Activated CD8-positive, alpha-beta memory T cell treated with anti-CD3 and anti-CD28 coated beads, Interleukin-2, amount 50 U/mL, for 1 hour (primary cell): ENCODE data around the gene AMZ2.

ENCODE experiments used
- DNase-seq: peaks from one replicate; pipeline ENCODE4 v3.0.0-alpha.2; 2020; ENCODE audit errors: extremely low read depth

The AMZ2 gene

DNA sequence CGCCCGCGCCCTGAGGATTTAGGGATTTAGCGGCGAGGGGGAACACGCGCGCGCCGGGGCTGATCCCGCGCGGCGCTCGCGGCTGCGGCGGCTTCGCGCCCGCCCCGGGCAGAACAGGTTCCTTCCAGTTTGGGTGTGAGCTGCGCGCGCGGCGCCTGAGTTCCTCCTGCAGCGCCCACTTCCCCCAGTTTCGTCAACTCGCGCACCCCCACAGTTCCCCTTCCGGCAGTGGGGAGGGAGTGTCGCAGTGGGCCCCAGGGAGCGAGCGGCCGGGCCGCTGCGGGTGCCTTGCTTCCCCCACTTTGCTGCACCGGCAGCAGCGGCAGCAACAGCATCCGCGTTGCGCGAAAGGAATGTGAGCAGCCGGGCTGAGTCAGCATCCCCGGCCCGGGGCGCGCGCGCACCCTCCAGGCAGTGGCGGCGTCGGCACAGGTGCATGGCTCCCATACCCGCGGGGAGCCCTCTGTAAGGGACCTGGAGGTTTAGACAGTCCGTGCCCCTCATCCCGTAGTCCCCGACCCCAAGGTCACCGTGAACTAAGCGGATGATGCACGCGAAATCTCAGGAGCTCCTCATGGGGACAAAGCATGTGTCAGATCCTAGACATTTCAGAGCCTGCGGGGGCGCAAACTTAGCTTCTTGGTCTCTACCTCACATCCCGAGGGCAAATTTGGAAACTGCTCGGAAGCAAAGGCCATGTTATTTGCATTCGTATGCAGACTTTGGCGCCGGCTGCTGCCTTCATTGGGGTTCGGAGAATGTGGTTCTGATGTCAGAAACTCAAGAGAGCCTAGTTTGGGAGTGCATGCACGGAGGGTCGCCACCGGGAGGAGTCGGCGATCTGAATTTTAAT is 44.2 kb downstream of the AMZ2 start:
- DNase-seq = peak; percentile 82

DNA sequence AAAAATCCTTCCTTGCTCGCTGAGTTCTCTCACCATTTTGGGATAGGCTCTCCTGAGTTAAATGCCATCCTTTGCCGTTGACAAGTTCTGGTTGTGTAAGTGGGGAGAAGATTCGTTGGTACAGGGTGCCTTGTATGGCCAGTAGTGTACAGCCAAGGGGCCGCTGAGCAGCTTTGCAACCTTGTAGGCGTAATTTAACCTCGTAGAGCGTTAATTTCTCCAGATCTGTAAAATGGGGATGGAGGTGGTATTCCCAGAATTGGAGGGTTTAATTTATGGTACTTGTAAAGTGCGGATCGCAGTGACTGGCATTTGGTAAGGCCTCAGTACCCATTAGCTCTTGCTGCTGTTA is 44.8 kb downstream of the AMZ2 start:
- DNase-seq = no peak

DNA sequence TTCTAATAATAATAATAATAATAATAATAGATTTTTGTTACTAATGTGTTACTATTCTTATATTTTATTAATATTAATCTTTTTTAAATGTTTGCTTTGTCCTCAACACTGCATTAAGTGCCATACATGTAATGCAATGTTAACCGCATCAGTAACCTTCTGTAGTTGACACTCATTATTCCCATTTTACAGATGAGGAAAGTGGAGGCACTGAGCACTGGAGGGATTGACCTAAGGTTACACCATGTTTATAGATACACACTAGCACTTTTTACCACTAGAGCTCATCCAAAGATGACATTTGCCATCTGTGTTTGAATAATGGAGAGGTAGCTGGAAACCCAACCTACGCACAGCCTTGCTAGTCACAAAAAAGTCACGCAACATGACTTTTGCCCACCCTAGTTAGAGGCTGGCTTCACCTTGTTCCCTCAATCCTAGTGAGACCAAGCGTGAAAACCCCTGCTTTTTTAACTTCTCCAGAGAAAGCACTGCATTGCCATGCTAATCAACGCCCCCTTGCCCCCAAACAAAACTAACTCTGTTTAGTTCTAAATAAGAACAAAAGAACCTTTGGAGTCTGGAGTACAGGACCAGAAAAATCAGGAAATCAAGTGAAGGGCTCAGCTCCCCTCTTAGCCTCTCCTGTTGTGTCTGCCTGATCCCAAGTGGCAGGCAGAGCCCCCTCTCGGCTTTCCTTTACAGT is 45.8 kb downstream of the AMZ2 start:
- no peak for DNase-seq

DNA sequence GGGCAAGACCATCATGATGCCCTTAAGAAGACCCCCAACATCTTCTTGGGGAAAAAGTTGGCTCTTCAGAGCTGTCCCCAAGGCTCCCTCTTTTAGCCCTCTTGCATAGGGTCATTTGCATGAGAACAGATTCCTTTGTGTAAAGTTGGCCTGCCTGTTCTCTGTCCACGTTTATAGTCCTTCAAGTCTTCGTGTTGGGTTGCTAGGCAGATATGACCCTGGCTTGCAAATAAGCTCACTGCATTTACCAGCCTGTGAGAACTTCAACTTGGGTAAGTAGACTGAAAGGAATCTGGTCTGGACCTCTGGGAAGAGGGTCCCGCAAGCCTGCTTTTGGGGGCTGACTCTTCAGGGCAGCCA is 46.3 kb downstream of the AMZ2 start:
- DNase-seq = no peak

DNA sequence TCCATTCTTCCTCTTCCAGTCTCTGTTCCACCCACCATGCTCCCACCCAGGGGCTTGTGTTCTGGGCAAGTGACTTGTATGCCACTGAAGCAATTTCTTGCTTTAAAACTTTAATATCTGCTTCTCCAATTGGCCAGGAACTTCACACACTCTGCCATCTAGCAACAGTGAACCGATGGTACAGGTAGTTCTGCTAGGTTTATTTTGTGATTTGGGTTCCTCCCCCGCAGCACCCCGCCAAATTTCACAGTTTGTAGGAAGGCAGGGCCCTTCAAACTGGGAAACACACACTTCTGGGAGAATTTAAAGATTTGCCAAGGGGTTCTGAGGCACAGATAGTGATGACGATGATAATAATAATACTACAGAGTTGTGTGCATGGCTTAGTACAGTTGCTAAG is 46.8 kb downstream of the AMZ2 start:
- DNase-seq = no peak

DNA sequence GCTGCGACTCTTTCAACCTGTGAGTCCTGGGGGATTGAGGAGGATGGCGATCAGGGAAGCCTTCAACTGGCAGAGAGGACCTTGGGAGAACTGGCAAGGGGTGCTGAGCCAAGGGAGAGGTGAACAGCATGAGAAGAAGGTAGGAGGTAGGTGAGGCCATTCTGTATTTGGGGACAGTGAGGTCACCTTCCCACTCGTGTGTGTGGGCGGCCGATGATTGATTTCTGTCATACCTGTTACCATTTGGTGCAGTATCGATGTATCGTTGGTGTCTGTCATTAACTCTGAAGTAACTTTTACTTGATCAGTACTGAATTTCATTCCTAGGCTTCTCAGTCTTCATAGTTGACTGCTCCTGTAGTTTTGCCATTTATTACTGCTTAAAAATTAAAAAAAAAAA is 47.2 kb downstream of the AMZ2 start:
- DNase-seq = no peak

DNA sequence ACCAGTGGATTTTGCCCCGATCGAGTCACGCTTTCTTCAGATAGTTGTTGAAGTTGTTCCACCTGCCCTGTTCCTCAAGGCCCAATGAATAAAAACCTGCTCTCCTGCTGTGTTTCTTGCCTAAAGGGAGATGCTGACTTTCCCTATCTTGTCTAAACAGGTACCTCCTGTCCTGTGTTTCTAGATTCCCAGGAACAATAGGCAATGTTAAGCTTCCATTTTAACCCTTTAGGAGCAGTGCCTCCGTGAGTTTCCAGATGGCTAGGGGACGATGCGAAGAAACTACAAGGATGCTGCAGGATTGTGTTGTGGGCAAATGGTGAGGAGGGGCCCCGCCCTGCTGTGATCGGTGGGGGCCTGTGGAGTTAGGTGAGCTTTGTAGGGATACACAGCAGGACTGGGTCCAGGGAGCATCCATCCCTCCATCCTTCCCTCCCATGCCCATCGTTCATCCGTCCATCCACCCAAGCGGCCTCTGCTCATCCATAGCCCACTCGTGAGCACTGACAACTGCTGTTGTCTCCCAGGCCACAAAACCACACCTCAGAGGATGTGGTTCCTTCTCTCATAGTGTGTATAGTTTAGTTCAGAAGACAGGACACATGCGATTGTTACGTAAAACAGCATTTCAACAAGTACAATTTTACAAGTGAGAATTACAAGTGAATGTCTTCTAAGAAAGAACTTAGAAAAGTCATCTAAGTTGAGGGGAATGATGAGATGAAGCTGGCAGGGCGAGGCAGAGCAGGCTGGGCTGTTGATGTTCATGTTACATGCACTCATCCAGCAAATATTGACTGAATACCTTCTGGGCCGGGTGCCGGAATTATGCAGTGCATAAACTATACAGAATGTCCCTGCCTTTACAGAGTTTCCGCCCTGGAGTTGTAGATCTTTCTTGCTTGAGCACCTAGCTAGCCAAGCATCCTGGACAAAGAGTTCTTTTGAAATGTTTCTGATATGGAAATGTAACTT is 48.7 kb downstream of the AMZ2 start:
- DNase-seq = no peak

DNA sequence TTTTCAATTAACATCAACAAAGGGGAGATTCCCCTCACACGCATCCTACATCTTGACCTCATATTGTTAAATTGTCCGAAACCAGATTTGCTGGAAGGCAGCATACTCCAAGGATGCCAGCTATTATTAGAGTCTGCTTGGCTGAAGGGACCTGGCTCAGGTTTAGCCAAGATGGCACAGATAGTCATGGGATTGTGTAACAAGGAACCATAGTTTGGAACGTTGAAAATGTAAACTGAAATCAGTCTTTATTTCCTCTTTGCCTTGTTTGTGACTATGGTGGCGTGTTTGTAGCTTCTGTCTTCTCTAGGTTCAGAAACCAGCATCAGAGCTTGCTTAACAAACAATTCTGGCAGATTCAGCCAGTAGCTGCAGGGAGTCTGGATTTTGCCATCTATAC is 49.4 kb downstream of the AMZ2 start:
- no peak for DNase-seq

DNA sequence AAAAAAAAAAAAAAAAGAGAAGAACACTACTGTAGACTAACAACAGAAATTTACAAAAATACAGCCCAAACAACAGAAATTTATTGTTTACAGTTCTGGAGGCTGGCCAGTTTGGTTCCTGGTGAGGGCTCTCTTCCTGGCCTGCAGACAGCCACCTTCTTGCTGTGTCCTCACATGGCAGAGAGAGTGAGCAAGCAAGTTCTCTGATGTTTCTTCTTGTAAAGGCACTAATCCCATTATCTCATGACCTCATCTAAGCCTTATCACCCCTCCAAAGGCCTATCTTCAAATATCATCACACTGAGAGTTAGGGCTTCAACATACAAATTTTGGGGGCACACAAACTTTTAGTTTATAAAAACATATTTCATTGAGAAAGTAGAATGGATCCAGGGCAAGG is 50.8 kb downstream of the AMZ2 start:
- no peak for DNase-seq

DNA sequence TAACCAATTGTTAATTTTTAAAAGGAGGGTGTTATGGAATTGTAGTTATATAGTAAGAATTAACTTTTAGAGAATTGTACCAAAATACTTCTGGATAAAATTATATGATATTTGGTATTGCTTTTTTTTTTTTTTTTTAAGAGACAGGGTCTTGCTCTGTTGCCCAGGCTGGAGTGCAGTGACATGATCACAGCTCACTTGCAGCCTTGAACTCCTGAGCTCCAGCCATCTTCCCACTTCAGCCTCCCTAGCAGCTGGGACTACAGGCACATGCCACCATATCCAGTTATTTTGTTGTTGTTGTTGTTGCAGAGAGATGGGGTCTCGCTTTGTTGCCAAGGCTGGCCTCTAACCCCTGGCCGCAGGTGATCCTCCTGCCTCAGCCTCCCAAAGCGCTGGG is 52.0 kb downstream of the AMZ2 start:
- no peak for DNase-seq

DNA sequence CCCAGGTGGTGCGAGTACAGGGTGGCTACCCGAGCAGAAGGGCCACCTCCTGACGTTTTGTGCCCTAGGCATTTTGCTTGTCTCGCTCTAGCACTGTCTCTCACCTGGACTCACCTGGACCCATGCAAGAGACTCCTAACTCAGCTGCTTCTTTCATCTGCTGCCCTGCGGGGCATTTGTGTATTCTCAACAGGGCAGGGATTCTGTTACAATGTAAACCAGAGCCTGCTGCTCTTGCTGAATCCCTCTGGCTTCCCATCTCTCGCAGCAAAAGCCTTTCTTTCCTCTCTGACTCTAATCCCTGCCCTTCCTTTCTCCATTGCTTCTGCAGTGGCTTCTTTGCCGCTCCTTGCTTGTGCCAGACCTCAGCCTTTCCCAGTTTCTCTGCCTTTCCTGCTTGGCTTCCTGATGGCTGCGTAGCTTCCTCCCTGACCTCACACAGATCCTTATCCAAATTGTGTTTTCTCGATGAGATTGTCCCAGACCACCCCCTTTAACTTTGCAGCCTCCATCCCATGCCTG is 53.7 kb downstream of the AMZ2 start:
- no peak for DNase-seq

DNA sequence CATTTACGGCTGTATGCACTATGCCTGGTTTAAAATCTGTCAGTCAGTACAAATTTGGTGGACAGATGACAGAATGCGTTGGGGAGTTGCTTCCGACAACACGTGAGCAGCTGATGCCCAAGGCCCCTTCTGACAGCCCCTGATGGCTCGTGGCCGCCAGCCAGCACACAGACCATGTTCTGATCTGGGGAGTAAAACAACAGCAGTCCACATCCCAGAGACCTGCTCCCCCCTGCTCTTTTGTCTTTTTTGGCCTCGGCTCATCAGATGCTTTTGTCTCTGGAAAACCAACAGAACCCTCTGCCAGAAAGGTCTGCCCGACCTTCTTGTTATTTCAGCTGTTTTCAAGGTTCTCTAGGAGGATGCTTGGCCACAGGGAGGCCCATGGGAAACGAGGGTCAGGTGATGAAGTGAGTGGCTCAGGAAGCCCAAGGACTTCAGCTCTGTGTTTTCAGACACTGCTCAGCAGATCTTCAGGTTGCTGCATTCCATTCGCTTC is 54.3 kb downstream of the AMZ2 start:
- no peak for DNase-seq

DNA sequence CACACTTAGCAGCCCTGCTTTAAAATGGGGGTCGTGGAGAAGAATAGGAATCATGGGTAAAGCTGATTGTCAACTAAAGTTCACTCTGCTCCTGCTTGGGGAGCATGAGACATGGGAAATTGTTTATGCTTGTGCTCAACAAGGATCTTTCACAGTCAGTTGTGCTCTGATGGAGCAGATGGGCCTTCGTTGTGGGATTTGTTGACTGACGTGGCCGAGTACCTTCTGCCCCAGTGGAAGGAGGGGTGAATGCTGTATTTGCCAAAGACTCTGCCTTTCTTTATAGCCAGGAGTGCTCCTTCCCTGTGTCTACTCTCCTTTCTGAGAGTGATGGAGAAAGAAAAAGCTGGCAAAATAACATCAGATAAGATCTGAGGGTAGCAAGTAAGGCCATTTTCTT is 54.8 kb downstream of the AMZ2 start:
- no peak for DNase-seq

DNA sequence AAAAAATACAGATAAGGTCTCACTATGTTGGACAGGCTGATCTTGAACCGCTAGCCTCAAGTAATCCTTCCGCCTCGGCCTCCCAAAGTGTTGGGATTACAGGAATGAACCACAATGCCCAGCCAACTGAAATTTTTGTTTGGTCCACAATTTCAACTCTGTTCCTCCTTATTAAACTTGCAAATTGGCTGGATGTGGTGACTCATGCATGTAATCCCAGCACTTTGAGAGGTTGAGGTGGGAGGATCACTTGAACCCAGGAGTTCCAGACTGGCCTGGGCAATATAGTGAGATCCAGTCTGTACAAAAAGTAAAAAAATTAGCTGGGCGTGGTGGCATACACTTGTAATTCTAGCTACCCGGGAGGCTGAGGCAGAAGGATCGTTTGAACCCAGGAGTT is 56.9 kb downstream of the AMZ2 start:
- no peak for DNase-seq

DNA sequence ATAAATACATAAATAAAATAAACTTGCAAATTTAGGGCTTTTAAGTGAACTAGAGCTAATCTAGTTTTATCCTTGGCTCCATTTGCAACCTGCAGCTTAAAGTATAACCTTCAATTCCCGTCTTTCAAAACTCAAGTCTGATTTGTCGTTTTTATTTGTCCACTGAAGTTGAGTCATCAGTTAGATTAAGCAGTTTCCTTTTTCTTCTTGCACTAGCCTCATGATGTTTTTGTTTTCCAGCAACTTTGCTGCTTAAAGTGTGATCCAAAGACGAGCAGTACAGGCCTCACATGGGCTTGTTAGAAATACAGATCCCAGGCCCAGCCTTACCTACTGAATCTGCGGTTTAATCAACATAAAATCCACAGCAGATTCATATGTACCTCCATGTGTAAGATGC is 57.3 kb downstream of the AMZ2 start:
- no peak for DNase-seq
